RWPE2 (cell line): Measurements from ENCODE around the gene NSMCE1.
A peak's percentile ranks its signal among the peaks of the same experiment; 100 is the strongest.

Experiments used
- ATAC-seq: fragments of 200-7000 bp; cut with Tn5 transposase; 3 replicates; pipeline ENCODE4 v1.9.1; 2021; ENCODE audit warnings: low read depth
- DNase-seq: peaks from one replicate; pipeline ENCODE4 v3.0.0-alpha.2; 2020; ENCODE audit warnings: low spot score
- H3K27ac ChIP-seq: fragments of 450-650 bp; 2 replicates; pipeline ENCODE4 v1.5.1; 2017; ENCODE audit warnings: mild to moderate bottlenecking; ENCODE audit not compliant: poor library complexity, severe bottlenecking
- H3K27me3 ChIP-seq: fragments of 250-450 bp; sonication (Bioruptor Pico); 2 replicates; pipeline ENCODE4 v1.5.1; 2021; ENCODE audit warnings: mild to moderate bottlenecking, moderate library complexity; ENCODE audit not compliant: insufficient read depth, poor library complexity, severe bottlenecking
- H3K36me3 ChIP-seq: fragments of 250-450 bp; sonication (Bioruptor Pico); 2 replicates; pipeline ENCODE4 v1.5.1; 2020; ENCODE audit warnings: low read depth, mild to moderate bottlenecking, moderate library complexity
- H3K4me1 ChIP-seq: fragments of 250-450 bp; sonication (Bioruptor Pico); 2 replicates; pipeline ENCODE4 v1.5.1; 2021; ENCODE audit warnings: mild to moderate bottlenecking, moderate library complexity; ENCODE audit not compliant: insufficient read depth, poor library complexity, severe bottlenecking
- H3K4me3 ChIP-seq: fragments of 250-450 bp; sonication (Bioruptor Pico); 2 replicates; pipeline ENCODE4 v1.5.1; 2021; ENCODE audit warnings: mild to moderate bottlenecking, moderate library complexity; ENCODE audit not compliant: severe bottlenecking
- H3K9me3 ChIP-seq: fragments of 250-450 bp; sonication (Bioruptor Pico); 2 replicates; pipeline ENCODE4 v1.5.1; 2021; ENCODE audit warnings: mild to moderate bottlenecking, moderate library complexity; ENCODE audit not compliant: severe bottlenecking
- CTCF ChIP-seq: fragments of 450-650 bp; IDR thresholded peaks from one replicate; pipeline ENCODE4 v1.5.1; 2017; ENCODE audit warnings: mild to moderate bottlenecking, moderate library complexity; ENCODE audit not compliant: poor library complexity, severe bottlenecking

NSMCE1 gene

GRCh38 chr16:27226476-27226875 lies 42.1 kb downstream of the NSMCE1 start:
- DNase-seq: peak; percentile 73
- Histone ChIP-seq H3K4me3 (no peak overlapping the region), H3K27me3 (no peaks in the 10 kb centered on the region), H3K4me1 (peaks cover 7% of the 10 kb centered on the region), H3K9me3 (no peaks in the 10 kb centered on the region), H3K36me3 (peaks cover 11% of the 10 kb centered on the region; the same call in 1 of the 2 replicates), H3K27ac (no peak overlapping the region)
- peak; percentile 49 for ATAC-seq
- TF ChIP-seq CTCF: no peak

- no peak for TF ChIP-seq CTCF
- peaks cover 7% of the 10 kb centered on the region for H3K4me1 ChIP-seq
- H3K27me3 ChIP-seq: no peaks in the 10 kb centered on the region
- no peak overlapping the region for H3K27ac ChIP-seq
- peak; percentile 42 for DNase-seq
- peaks cover 7% of the 10 kb centered on the region; the same call in 1 of the 2 replicates for H3K36me3 ChIP-seq
- H3K4me3 ChIP-seq: no peak overlapping the region
- H3K9me3 ChIP-seq: no peaks in the 10 kb centered on the region
- ATAC-seq: no peak
These were observed 42.8 kb downstream of the NSMCE1 start for GRCh38 chr16:27225536-27226360.

- no peak for TF ChIP-seq CTCF
- no peak for ATAC-seq
- Histone ChIP-seq H3K27ac (no peak overlapping the region), H3K4me3 (no peak overlapping the region), H3K9me3 (no peaks in the 10 kb centered on the region), H3K4me1 (peaks cover 7% of the 10 kb centered on the region), H3K27me3 (no peaks in the 10 kb centered on the region), H3K36me3 (peaks cover 4% of the 10 kb centered on the region; the same call in 1 of the 2 replicates)
- no peak for DNase-seq
These were observed 43.8 kb downstream of the NSMCE1 start for GRCh38 chr16:27224741-27225300.

- Histone ChIP-seq H3K27ac (no peak overlapping the region), H3K27me3 (no peaks in the 10 kb centered on the region), H3K4me1 (peaks cover 7% of the 10 kb centered on the region), H3K36me3 (peaks cover 4% of the 10 kb centered on the region; the same call in 1 of the 2 replicates), H3K9me3 (no peaks in the 10 kb centered on the region), H3K4me3 (no peak overlapping the region)
- DNase-seq (peak; percentile 58), ATAC-seq (no peak)
- no peak for TF ChIP-seq CTCF
These were observed 44.3 kb downstream of the NSMCE1 start for GRCh38 chr16:27224271-27224737.

- Histone ChIP-seq H3K4me1 (peaks cover 7% of the 10 kb centered on the region), H3K36me3 (peaks cover 4% of the 10 kb centered on the region; the same call in 1 of the 2 replicates), H3K27ac (no peak overlapping the region), H3K27me3 (no peaks in the 10 kb centered on the region), H3K9me3 (no peaks in the 10 kb centered on the region), H3K4me3 (no peak overlapping the region)
- DNase-seq (no peak), ATAC-seq (no peak)
- TF ChIP-seq CTCF: no peak
These were observed 44.9 kb downstream of the NSMCE1 start for GRCh38 chr16:27223701-27224100.
